Activated CD4-positive, CD25-positive, alpha-beta regulatory T cell treated with anti-CD3 and anti-CD28 coated beads, Interleukin-2, amount 50 U/mL, for 24 hours (primary cell): ENCODE data around the gene INTS15.
"Not testable (repeated sequence)": the region's sequence is repeated elsewhere in the genome, so short reads cannot be mapped to it uniquely, and the experiment has no call there.

Experiments used
- ATAC-seq, 2 donors: fragments of 150-1000 bp; cut with Tn5 transposase; one replicate each; pipeline ENCODE4 v1.10.0; 2021; ENCODE audit warnings: mild to moderate bottlenecking in 1 of 2, moderate library complexity in 1 of 2

Gene INTS15

DNA sequence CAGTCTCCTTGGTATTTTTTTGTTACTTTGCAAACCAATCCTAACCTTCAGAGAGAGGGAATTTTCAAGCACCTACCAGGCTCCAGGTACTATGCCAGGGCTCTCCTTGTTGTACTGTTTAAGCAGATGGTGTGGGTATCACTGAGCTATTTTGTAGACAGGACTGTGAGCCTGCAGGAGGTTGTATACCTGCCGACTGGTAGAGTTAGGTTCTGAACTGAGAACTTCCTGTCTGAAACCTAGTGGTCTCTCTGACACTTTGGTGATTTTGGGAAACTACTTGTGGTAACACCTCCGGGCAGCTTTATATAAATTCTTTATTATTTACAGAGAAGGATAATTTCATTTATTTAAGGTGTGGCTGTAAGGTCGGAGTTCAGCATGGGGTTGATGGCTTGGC is 30.1 kb downstream of the INTS15 start:
- ATAC-seq: no peak

GRCh38 chr7:6621195-6622133 is 31.6 kb downstream of the INTS15 start:
- ATAC-seq: no peak

GRCh38 chr7:6622134-6622710 is 32.4 kb downstream of the INTS15 start:
- ATAC-seq: no peak

DNA sequence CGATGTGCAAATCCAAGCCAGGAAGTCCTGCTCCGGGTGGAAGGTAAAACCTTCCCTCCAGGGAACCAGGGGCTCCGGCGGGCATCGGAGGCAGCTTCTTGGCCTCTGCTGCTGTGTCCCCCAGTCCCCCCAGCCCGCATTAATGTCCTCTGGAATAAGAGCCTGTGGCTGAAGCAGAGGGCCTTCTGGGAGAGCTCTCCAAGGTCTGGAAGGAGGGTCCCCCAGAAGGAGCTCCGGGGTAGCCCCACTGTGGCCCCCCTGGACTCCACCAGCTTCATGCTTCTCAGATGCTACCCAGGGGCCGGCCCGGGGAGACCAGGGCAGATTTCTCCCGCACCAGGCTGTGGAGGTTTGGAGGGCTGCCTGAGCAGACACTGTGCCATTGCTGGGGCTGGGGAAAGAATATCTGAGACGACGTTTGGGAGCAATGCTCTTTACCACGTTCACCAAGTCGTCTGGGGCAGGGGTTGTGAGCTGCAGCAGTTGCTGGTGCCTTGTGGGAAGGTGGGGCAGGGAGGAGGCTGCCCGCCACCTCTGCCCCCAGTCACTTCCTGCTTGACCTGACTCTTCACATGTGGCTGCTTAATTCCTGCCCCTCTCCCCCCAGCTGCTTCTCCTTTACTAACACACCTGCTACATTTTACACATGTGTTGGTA is 33.9 kb downstream of the INTS15 start:
- peak; percentile 71 for ATAC-seq

GRCh38 chr7:6624246-6624611 is 34.4 kb downstream of the INTS15 start:
- no peak for ATAC-seq

DNA sequence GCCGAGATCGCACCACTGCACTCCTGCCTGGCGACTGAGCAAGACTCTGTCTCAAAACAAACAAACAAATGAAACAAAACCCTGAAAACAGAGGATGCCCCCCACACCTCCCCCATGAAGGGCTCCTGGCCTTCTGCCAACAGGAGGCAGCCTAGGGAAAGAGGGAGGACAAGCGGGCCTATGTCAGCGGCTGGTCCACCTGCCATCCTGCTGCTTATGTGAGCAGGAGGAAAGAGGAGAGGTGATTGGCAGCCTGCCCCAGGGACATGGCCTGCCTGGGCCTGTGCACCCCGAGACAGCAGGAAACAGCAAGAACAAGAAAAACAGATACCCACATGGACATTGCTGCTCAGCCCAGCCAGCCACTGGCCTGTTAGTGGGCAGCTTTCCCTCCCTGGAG is 38.2 kb downstream of the INTS15 start:
- ATAC-seq: no peak

- no peak for ATAC-seq
These were observed 40.4 kb downstream of the INTS15 start for GRCh38 chr7:6630007-6630849.

- ATAC-seq: no peak
These were observed 41.8 kb downstream of the INTS15 start for GRCh38 chr7:6631605-6632004.

DNA sequence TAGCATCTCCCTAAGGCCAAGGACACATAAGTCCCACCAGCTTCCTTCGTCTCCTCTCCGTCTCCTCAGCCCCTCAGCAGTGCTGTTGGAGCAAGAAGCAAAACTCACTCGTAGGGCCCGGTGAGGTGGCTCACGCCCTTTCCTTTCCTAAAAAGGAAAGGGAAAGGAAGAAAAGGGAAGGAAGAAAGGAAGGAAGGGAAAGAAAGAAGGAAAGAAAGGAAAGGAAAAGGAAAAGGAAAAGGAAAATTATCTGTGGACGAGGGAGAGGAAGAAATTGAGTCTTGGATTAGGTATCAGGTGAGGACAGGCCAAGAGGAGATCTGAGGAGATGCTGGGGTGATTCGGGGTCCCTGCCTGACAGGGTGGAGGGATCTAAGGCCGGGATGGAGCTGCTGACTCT is 44.2 kb downstream of the INTS15 start:
- no peak for ATAC-seq

- ATAC-seq: not testable (repeated sequence)
These were observed 45.1 kb downstream of the INTS15 start for GRCh38 chr7:6634971-6635370.

DNA sequence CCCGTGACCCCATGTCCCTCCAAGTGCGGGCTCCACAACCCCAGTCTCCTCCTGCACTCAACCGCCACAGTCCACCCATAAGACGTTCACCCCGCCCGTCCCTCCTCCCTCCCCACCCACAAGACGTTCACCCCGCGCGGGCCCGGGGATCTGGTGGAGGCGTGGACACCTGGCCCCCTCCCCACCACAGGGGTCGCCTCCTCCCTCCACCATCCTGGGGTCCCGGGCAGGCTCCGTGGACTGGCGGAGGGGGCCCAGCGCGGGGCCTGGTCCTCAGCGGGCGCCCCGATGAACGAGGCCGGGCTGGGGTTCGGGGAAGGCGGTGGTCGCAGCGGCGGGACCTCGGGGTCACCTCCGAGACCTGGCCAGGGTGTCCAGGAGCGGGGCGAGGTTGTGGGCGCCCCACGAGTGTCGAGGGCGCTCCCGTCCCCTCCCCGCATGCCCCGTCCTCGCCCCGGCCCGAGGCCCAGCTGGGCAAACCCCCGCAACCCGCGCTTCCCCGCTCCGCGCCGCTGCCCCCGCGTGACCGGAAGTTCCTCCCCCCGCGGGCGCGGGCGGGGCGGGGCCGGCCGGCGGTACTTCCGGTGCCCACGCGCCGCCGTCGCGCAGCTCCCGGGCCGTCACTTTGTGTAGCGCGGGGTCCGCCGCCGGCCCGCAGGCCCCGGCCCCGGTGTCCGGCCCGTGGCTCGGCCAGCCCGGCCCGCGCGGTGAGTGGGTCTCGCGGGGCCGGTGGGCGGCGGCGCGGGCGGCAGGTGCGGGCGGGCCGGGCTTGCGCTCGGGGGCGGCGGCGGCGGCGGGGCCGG is 47.1 kb downstream of the INTS15 start, which contains the start of gene ZNF316:
Gene ZNF316 (plus strand): TSS at position 578 of the 803 bp plus-strand sequence. CDS start 5,092 bp downstream, outside the sequence.
- peak; percentile 58 to 65 for ATAC-seq

GRCh38 chr7:6637544-6638229 is 47.9 kb downstream of the INTS15 start:
- ATAC-seq: peak; percentile 74 to 79

GRCh38 chr7:6639032-6639431 is 49.2 kb downstream of the INTS15 start:
- no peak for ATAC-seq

- ATAC-seq: no peak
These were observed 49.8 kb downstream of the INTS15 start for GRCh38 chr7:6639627-6640026.

GRCh38 chr7:6640246-6640721 is 50.5 kb downstream of the INTS15 start:
- ATAC-seq: peak in 1 of 2 donors; percentile 6

DNA sequence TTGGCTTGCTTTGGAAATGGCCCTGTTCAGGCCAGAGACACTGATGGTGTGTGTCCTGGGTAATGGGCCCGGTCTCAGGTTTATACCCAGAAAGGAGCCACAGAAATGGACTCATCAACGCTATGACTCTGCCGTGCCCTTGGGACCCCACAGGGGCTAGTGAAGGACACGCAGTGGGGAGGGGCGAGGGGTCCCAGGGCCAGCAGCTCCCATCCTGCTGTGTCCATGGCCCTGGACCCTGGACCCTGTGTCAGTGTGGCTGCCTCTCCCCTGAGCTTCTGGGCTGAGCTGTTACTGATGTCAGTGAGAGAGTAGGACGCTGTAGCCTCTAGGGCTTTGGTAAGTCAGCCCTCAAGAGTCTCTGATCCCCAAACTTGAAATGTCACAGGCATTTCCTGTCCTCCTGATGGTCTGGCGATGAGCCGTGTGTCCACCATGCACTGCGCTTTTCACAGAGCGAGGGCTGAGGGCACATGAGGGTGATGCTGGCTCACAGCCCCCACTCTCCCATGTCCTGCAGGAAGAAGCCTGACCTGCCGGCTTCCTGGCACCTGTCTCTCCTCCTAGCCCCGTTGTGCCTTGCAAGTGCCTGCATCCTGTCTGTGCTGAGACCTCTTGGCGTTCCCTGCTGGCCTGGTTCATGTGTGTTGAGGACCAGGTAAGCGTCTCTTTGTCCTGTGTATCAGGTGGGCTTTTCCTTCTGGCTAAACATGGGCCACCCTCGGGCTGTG is 51.6 kb downstream of the INTS15 start:
- ATAC-seq: no peak

GRCh38 chr7:6642239-6642839 is 52.5 kb downstream of the INTS15 start:
- ATAC-seq: no peak

DNA sequence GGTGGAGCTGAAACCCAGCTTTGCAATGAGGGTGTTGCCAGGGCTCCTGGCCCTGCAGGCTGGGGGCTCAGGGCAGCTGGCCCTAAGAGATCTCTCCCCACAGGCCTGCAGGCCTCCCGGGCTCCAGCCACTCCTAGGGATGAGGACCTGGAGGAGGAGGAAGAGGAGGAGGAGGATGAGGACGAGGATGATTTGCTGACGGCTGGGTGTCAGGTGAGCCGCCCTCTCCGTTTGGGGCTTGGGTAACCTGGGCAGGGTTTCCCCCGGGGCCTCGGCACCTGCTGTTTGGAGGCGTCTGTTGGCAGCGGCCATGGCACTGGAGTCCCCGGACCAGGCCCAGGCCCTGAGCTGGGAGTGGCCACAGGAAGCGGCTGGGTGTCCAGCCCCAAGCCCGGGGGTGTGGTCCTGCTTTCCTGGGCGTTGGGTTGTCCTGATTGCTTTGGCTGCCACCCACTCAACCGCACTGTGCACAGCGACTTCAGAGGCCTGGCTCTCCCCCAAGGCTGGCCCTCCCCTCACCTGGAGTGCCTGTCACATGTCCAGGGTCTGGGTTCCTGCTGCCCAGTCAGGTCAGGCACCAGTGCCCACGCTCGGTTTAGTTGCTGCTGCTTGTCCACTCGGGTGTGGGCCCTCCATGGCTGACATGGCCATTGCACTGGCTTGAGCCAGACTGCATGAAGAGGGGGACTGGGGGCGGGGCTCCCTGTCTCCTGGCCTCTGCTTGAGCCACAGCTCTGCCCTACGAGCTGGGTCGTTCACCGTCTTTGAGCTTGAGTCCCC is 53.2 kb downstream of the INTS15 start:
- no peak for ATAC-seq
